PC-9 (cell line): Measurements from ENCODE around the gene ZNF385B. TPM values are rescaled to one million over a fixed set of nuclear protein-coding genes. Genes with fewer than 3 reads are reported as not detected.

Experiments
- BruUV-seq: library from RNA; stranded (reverse); fragments of 400-500 nt; replicated peaks from 2 replicates; lab custom pipeline; 2021; lab: Mats Ljungman, UMichigan
- CTCF ChIA-PET: fragments of 300-600 bp; sonication (Branson Sonifier 250); formaldehyde crosslinking; loops from one replicate; lab custom pipeline; 2022; ENCODE audit warnings: antibody characterized with exemption; lab: Charles Lee
- POLR2A ChIA-PET: fragments of 300-600 bp; sonication (Branson Sonifier 250); formaldehyde crosslinking; loops from one replicate; lab custom pipeline; 2022; ENCODE audit warnings: antibody characterized with exemption; ENCODE audit not compliant: unreplicated experiment; lab: Charles Lee
- DNase-seq, 2 experiments: peaks; one replicate each; pipeline versions ENCODE4 v3.0.0 to v3.0.0-alpha.2; 2015 to 2022; ENCODE audit warnings: mixed read lengths in 1 of 2
- H2AFZ ChIP-seq: fragments of 200-600 bp; sonication (generic); 2 replicates; pipeline ENCODE4 v1.8.1; 2017; ENCODE audit warnings: antibody characterized with exemption
- H3F3A ChIP-seq: fragments of 200-600 bp; sonication (generic); 2 replicates; pipeline ENCODE4 v1.8.1; 2017; ENCODE audit warnings: antibody characterized with exemption, mild to moderate bottlenecking, low read depth; ENCODE audit not compliant: insufficient read depth
- H3K27ac ChIP-seq: fragments of 200-600 bp; sonication (generic); 2 replicates; pipeline ENCODE4 v1.6.1; 2016; ENCODE audit warnings: mixed run types
- H3K27me3 ChIP-seq: fragments of 200-600 bp; sonication (generic); 2 replicates; pipeline ENCODE4 v1.6.1; 2016; ENCODE audit warnings: low read depth, mixed run types; ENCODE audit not compliant: insufficient read depth
- H3K36me3 ChIP-seq: fragments of 200-600 bp; sonication (generic); 2 replicates; pipeline ENCODE4 v1.6.1; 2016; ENCODE audit warnings: low read depth, mixed run types
- H3K4me1 ChIP-seq: fragments of 200-600 bp; sonication (generic); replicated peaks from 2 replicates; pipeline ENCODE4 v1.6.1; 2016; ENCODE audit warnings: mixed run types; ENCODE audit not compliant: insufficient read depth
- H3K4me2 ChIP-seq: fragments of 200-600 bp; sonication (generic); 2 replicates; pipeline ENCODE4 v1.6.1; 2017; ENCODE audit warnings: mixed run types
- H3K4me3 ChIP-seq: fragments of 200-600 bp; sonication (generic); 2 replicates; pipeline ENCODE4 v1.6.1; 2016; ENCODE audit warnings: mixed run types
- H3K79me2 ChIP-seq: fragments of 200-600 bp; sonication (generic); 2 replicates; pipeline ENCODE4 v1.6.1; 2017; ENCODE audit warnings: low read depth, mixed run types
- H3K9me2 ChIP-seq: fragments of 200-600 bp; sonication (generic); 2 replicates; pipeline ENCODE4 v1.8.1; 2017; ENCODE audit warnings: mild to moderate bottlenecking; ENCODE audit not compliant: insufficient read depth
- H3K9me3 ChIP-seq: fragments of 200-600 bp; sonication (generic); 2 replicates; pipeline ENCODE4 v1.8.1; 2016; ENCODE audit warnings: low read depth; ENCODE audit not compliant: insufficient read depth
- H4K20me1 ChIP-seq: fragments of 200-600 bp; sonication (generic); 2 replicates; pipeline ENCODE4 v1.8.1; 2017; ENCODE audit not compliant: insufficient read depth
- CTCF ChIP-seq: fragments of 200-600 bp; sonication (generic); conservative IDR thresholded peaks from 2 replicates; pipeline ENCODE4 v1.6.1; 2017; ENCODE audit warnings: mixed run types, antibody characterized with exemption, mild to moderate bottlenecking, moderate library complexity
- EZH2 ChIP-seq: fragments of 200-600 bp; sonication (generic); IDR thresholded peaks from 2 replicates; pipeline ENCODE4 v1.8.0; 2017; ENCODE audit warnings: antibody characterized with exemption, low read depth
- intact Hi-C: fragments of 100-400 bp; cut with micrococcal nuclease; formaldehyde crosslinking; loops from one replicate; pipeline ENCODE4 v1.10.0; 2022; ENCODE audit not compliant: unreplicated experiment
- total RNA-seq: library from RNA; stranded (reverse); gene quantifications from 2 replicates; pipeline ENCODE4 v1.2.3, GENCODE V29; 2021

Gene ZNF385B
- total RNA-seq, 1 experiment from 2014 or later, result 4.1 TPM

- H3K4me1 ChIP-seq, result no peaks in the 10 kb centered on the region
- no peak overlapping the region for H3K27ac ChIP-seq
- ChIA-PET POLR2A (interaction anchor here (0.5 kb wide), 1 partner anchor 268 kb away, joined by 4 read pairs; no protein-coding TSS in a partner anchor), CTCF (no interaction called here)
- no peaks in the 10 kb centered on the region for H3K36me3 ChIP-seq
- H3K9me3 ChIP-seq, result peaks cover 4% of the 10 kb centered on the region; the same call in 1 of the 2 replicates
- H3F3A ChIP-seq, result no peaks in the 10 kb centered on the region
- H3K9me2 ChIP-seq, result no peaks in the 10 kb centered on the region
- no TSS peak for BruUV-seq
- 0 out of 2 replicates have a peak overlapping the region, but pooled peaks have one; percentile 29 for H2AFZ ChIP-seq
- no peaks in the 10 kb centered on the region for H4K20me1 ChIP-seq
- no peak overlapping the region for H3K4me3 ChIP-seq
- no peak for TF ChIP-seq EZH2
- no peak for TF ChIP-seq CTCF
- intact Hi-C loops, result no loop called here
- H3K4me2 ChIP-seq, result no peak overlapping the region
- H3K27me3 ChIP-seq, result no peaks in the 10 kb centered on the region
- peak in 1 of 2 experiments; percentile 56 for DNase-seq
- no peaks in the 10 kb centered on the region for H3K79me2 ChIP-seq
Observed at GRCh38 chr2:179446476-179447141, 414.8 kb downstream of the ZNF385B start.

GRCh38 chr2:179444056-179444455 is 417.4 kb downstream of the ZNF385B start:
- intact Hi-C loops, result no loop called here
- TF ChIP-seq CTCF (no peak), EZH2 (no peak)
- no TSS peak for BruUV-seq
- H3K27ac ChIP-seq, result no peak overlapping the region
- DNase-seq, result no peak
- H3K9me2 ChIP-seq, result no peaks in the 10 kb centered on the region
- no peaks in the 10 kb centered on the region for H3F3A ChIP-seq
- H3K79me2 ChIP-seq, result no peaks in the 10 kb centered on the region
- no peaks in the 10 kb centered on the region for H3K36me3 ChIP-seq
- H3K4me1 ChIP-seq, result no peaks in the 10 kb centered on the region
- H4K20me1 ChIP-seq, result no peaks in the 10 kb centered on the region
- H3K4me2 ChIP-seq, result no peak overlapping the region
- 0 out of 2 replicates have a peak overlapping the region, but pooled peaks have one; percentile 0 for H2AFZ ChIP-seq
- POLR2A ChIA-PET, result interaction anchor here (0.6 kb wide), 1 partner anchor 268 kb away, joined by 3 read pairs; no protein-coding TSS in a partner anchor
- CTCF ChIA-PET, result interaction anchor here (0.5 kb wide), 1 partner anchor 262 kb away, joined by 6 read pairs; no protein-coding TSS in a partner anchor
- H3K9me3 ChIP-seq, result peaks cover 9% of the 10 kb centered on the region; the same call in 1 of the 2 replicates
- H3K4me3 ChIP-seq, result no peak overlapping the region
- no peaks in the 10 kb centered on the region for H3K27me3 ChIP-seq

GRCh38 chr2:179443180-179443579 is 418.2 kb downstream of the ZNF385B start:
- Histone ChIP-seq H3K9me3 (peaks cover 9% of the 10 kb centered on the region; the same call in 1 of the 2 replicates), H3K79me2 (no peaks in the 10 kb centered on the region), H4K20me1 (no peaks in the 10 kb centered on the region), H3K27me3 (no peaks in the 10 kb centered on the region), H3K4me3 (no peak overlapping the region), H2AFZ (no peak overlapping the region), H3K27ac (no peak overlapping the region), H3K9me2 (no peaks in the 10 kb centered on the region), H3K4me1 (no peaks in the 10 kb centered on the region), H3K4me2 (no peak overlapping the region), H3K36me3 (no peaks in the 10 kb centered on the region), H3F3A (no peaks in the 10 kb centered on the region)
- POLR2A ChIA-PET, result interaction anchor here (0.6 kb wide), 1 partner anchor 278 kb away, joined by 5 read pairs; no protein-coding TSS in a partner anchor
- no TSS peak for BruUV-seq
- no peak for TF ChIP-seq EZH2
- no peak for TF ChIP-seq CTCF
- intact Hi-C loops, result no loop called here
- no peak for DNase-seq
- CTCF ChIA-PET, result interaction anchor here (0.6 kb wide), 1 partner anchor 170 kb away, joined by 3 read pairs; no protein-coding TSS in a partner anchor
